ENCODE data around the gene SOD2. TPM values are rescaled to one million over a fixed set of nuclear protein-coding genes. Genes with fewer than 3 reads are reported as not detected.

The SOD2 gene
- total RNA-seq, 1 experiment from 2014 or later = 98.6 TPM

DNA sequence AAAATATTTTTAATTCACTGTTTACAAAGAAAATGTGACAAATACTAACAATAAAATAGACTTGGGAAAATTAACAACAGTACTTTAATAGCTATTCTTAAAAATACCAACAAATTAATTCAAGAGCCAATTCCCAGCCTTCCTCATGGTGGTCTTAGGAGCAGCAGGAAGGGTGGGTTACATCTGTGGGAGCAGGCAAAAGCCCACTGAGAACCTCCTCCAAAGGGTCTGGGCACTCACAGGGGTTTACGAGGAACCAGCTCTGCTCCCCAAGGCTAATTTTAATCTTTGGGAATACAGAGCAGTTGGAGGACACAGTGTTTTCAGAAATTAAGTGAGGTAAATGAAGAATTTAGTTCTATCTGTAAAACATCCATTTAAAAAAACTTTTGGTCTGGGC, 10.2 kb downstream of the SOD2 start:
- Histone ChIP-seq H3K9ac (ENCODE audit: low read length) (no peak overlapping the region), H2AFZ (ENCODE audit: low read depth, low read length, poor library complexity, severe bottlenecking) (no peak overlapping the region), H3K36me3 (ENCODE audit: control insufficient read depth in 1 of 2, insufficient read depth in 2 of 2, low read length in 2 of 2) (peaks cover 18 to 24% of the 10 kb centered on the region in 2 experiments), H4K20me1 (ENCODE audit: insufficient read depth) (no peaks in the 10 kb centered on the region), H3K27ac (ENCODE audit: low read depth, low read length) (no peak overlapping the region), H3K27me3 (ENCODE audit: insufficient read depth, low read length) (no peaks in the 10 kb centered on the region), H3K4me1 (ENCODE audit: control insufficient read depth in 1 of 2, insufficient read depth in 2 of 2, low read length in 2 of 2) (no peaks in the 10 kb centered on the region), H3K9me3 (ENCODE audit: control insufficient read depth in 1 of 2, insufficient read depth in 1 of 2, low read depth in 1 of 2, low read length in 2 of 2) (no peaks in the 10 kb centered on the region), H3K79me2 (ENCODE audit: insufficient read depth, low read length) (peaks cover 18% of the 10 kb centered on the region), H3K9me2 (ENCODE audit: insufficient read depth) (no peaks in the 10 kb centered on the region), H3K4me2 (ENCODE audit: low read length) (no peak overlapping the region), H3K4me3 (replicated peaks in 1 of 2; ENCODE audit: low read depth in 1 of 2, low read length in 2 of 2) (no peak overlapping the region)
- ATAC-seq = no peak
- RAD21 ChIA-PET (ENCODE audit: low non-redundant PET in 1 of 2, low total read pairs in 2 of 2, uncharacterized antibody in 2 of 2, unreplicated experiment in 2 of 2) = no interaction called here
- BruUV-seq (replicated peaks) = no TSS peak
- POLR2A ChIA-PET = no interaction called here
- DNase-seq (ENCODE audit: low read depth, low spot score) = no peak
- intact Hi-C loops (cut with micrococcal nuclease) = no loop called here
- TF ChIP-seq, protein P1, sequence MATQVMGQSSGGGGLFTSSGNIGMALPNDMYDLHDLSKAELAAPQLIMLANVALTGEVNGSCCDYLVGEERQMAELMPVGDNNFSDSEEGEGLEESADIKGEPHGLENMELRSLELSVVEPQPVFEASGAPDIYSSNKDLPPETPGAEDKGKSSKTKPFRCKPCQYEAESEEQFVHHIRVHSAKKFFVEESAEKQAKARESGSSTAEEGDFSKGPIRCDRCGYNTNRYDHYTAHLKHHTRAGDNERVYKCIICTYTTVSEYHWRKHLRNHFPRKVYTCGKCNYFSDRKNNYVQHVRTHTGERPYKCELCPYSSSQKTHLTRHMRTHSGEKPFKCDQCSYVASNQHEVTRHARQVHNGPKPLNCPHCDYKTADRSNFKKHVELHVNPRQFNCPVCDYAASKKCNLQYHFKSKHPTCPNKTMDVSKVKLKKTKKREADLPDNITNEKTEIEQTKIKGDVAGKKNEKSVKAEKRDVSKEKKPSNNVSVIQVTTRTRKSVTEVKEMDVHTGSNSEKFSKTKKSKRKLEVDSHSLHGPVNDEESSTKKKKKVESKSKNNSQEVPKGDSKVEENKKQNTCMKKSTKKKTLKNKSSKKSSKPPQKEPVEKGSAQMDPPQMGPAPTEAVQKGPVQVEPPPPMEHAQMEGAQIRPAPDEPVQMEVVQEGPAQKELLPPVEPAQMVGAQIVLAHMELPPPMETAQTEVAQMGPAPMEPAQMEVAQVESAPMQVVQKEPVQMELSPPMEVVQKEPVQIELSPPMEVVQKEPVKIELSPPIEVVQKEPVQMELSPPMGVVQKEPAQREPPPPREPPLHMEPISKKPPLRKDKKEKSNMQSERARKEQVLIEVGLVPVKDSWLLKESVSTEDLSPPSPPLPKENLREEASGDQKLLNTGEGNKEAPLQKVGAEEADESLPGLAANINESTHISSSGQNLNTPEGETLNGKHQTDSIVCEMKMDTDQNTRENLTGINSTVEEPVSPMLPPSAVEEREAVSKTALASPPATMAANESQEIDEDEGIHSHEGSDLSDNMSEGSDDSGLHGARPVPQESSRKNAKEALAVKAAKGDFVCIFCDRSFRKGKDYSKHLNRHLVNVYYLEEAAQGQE (IDR thresholded peaks at IDR 0.05; ENCODE audit: low read depth) = no peak
- TF ChIP-seq, protein P2, sequence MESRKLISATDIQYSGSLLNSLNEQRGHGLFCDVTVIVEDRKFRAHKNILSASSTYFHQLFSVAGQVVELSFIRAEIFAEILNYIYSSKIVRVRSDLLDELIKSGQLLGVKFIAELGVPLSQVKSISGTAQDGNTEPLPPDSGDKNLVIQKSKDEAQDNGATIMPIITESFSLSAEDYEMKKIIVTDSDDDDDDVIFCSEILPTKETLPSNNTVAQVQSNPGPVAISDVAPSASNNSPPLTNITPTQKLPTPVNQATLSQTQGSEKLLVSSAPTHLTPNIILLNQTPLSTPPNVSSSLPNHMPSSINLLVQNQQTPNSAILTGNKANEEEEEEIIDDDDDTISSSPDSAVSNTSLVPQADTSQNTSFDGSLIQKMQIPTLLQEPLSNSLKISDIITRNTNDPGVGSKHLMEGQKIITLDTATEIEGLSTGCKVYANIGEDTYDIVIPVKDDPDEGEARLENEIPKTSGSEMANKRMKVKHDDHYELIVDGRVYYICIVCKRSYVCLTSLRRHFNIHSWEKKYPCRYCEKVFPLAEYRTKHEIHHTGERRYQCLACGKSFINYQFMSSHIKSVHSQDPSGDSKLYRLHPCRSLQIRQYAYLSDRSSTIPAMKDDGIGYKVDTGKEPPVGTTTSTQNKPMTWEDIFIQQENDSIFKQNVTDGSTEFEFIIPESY (IDR thresholded peaks at IDR 0.05; ENCODE audit: extremely low read depth, insufficient replicate concordance, low read length) = no peak
- TF ChIP-seq EGR1 (IDR thresholded peaks at IDR 0.05; ENCODE audit: low read depth) = no peak
- TF ChIP-seq, protein P3, sequence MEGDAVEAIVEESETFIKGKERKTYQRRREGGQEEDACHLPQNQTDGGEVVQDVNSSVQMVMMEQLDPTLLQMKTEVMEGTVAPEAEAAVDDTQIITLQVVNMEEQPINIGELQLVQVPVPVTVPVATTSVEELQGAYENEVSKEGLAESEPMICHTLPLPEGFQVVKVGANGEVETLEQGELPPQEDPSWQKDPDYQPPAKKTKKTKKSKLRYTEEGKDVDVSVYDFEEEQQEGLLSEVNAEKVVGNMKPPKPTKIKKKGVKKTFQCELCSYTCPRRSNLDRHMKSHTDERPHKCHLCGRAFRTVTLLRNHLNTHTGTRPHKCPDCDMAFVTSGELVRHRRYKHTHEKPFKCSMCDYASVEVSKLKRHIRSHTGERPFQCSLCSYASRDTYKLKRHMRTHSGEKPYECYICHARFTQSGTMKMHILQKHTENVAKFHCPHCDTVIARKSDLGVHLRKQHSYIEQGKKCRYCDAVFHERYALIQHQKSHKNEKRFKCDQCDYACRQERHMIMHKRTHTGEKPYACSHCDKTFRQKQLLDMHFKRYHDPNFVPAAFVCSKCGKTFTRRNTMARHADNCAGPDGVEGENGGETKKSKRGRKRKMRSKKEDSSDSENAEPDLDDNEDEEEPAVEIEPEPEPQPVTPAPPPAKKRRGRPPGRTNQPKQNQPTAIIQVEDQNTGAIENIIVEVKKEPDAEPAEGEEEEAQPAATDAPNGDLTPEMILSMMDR (IDR thresholded peaks at IDR 0.05 in 2 of 3, conservative IDR thresholded peaks at IDR 0.05 in 1 of 3; ENCODE audit: borderline replicate concordance in 1 of 3, insufficient read depth in 1 of 3, low read depth in 2 of 3, low read length in 2 of 3) = no peak
- no peak for TF ChIP-seq SIN3A (IDR thresholded peaks at IDR 0.05; ENCODE audit: low read depth)
- TF ChIP-seq YY1 (IDR thresholded peaks at IDR 0.05; ENCODE audit: extremely low read depth, insufficient replicate concordance, low read depth, low read length) = no peak
- TF ChIP-seq ZFX (IDR thresholded peaks at IDR 0.05) = no peak
- TF ChIP-seq EZH2phosphoT487 (IDR thresholded peaks at IDR 0.05; ENCODE audit: borderline replicate concordance) = no peak
- no peak for TF ChIP-seq CEBPB (IDR thresholded peaks at IDR 0.05; ENCODE audit: low read depth)
- no peak for TF ChIP-seq TCF7L2 (IDR thresholded peaks at IDR 0.05; ENCODE audit: borderline replicate concordance, extremely low read depth, insufficient read depth, insufficient read length)
- CTCF ChIA-PET = interaction anchor here (2.4 kb wide), 1 partner anchor 28 kb away, joined by 8 read pairs; no protein-coding TSS in a partner anchor
